ENCODE data around the gene ZNF75A. TPM values are rescaled to one million over a fixed set of nuclear protein-coding genes. Genes with fewer than 3 reads are reported as not detected.
"Not testable (repeated sequence)": the region's sequence is repeated elsewhere in the genome, so short reads cannot be mapped to it uniquely, and the experiment has no call there.

ZNF75A gene
- total and polyA plus RNA-seq, 2 of the 4 experiments (the other 2 are of a cell fraction): 14.6 to 15.4 TPM

DNA sequence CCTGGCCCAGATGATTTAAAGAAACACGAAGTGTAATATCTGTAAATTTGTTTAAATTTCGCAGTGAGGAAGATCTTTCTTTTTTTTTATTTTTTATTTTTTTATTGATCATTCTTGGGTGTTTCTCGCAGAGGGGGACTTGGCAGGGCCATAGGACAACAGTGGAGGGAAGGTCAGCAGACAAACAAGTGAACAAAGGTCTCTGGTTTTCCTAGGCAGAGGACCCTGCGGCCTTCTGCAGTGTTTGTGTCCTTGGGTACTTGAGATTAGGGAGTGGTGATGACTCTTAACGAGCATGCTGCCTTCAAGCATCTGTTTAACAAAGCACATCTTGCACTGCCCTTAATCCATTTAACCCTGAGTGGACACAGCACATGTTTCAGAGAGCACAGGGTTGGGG, 34.6 kb upstream of the ZNF75A start:
- H4K91ac ChIP-seq (ENCODE audit: insufficient read depth, low read depth, low read length); H3K4me2 ChIP-seq (ENCODE audit: low read depth, low read length); H3K9me3 ChIP-seq (ENCODE audit: control insufficient read depth, insufficient read depth, low read length); H2BK120ac ChIP-seq (ENCODE audit: low read depth, low read length); H2BK15ac ChIP-seq (ENCODE audit: low read depth, low read length); H2BK20ac ChIP-seq (ENCODE audit: low read depth, low read length); H3K27me3 ChIP-seq (ENCODE audit: control insufficient read depth, insufficient read depth, low read length); H2AK5ac ChIP-seq (ENCODE audit: low read depth, low read length); H3K9me1 ChIP-seq (ENCODE audit: insufficient read depth, low read length); in situ Hi-C loops (cut with MboI; ENCODE audit: low sequenced_read_pairs); H2AFZ ChIP-seq (replicated peaks; ENCODE audit: low read length, poor library complexity); H3K9ac ChIP-seq (ENCODE audit: low read depth, low read length); H3K4ac ChIP-seq (ENCODE audit: low read depth, low read length); dilution Hi-C loops (cut with HindIII; ENCODE audit: low sequenced_read_pairs, unreplicated experiment); H3K36me3 ChIP-seq (ENCODE audit: control insufficient read depth, insufficient read depth, low read length); H3K27ac ChIP-seq (ENCODE audit: insufficient read depth, low read length); H2BK5ac ChIP-seq (ENCODE audit: low read depth, low read length, poor library complexity, severe bottlenecking); H4K20me1 ChIP-seq (ENCODE audit: insufficient read depth, low read length); DNase-seq; H3K56ac ChIP-seq (ENCODE audit: extremely low read depth, insufficient read depth, low read length); H3K23ac ChIP-seq (ENCODE audit: low read depth, low read length); H2AK9ac ChIP-seq (replicated peaks; ENCODE audit: low read depth, low read length, poor library complexity); CTCF ChIA-PET; H3K14ac ChIP-seq (replicated peaks; ENCODE audit: low read depth, low read length); H4K5ac ChIP-seq (ENCODE audit: low read depth, low read length); H3K4me3 ChIP-seq (ENCODE audit: insufficient read depth, low read depth, low read length); H4K8ac ChIP-seq (ENCODE audit: low read depth in 2 of 2, low read length in 2 of 2); BruUV-seq (replicated peaks); H3K79me1 ChIP-seq (ENCODE audit: low read depth in 1 of 2, low read length in 2 of 2); ATAC-seq (ENCODE audit: low read depth); H3K4me1 ChIP-seq (ENCODE audit: control insufficient read depth, insufficient read depth, low read length); H3K18ac ChIP-seq (ENCODE audit: low read depth, low read length); intact Hi-C loops (cut with micrococcal nuclease): not testable (repeated sequence)
- POLR2A ChIA-PET (ENCODE audit: unreplicated experiment): interaction anchor here (0.6 kb wide), 1 partner anchor 37 kb away, joined by 7 read pairs; no protein-coding TSS in a partner anchor
- no CpG with 5 or more reads among the region's 5 CpGs for WGBS, 2 experiments (ENCODE audit: extremely low coverage in 2 of 2, insufficient read length in 1 of 2)

GRCh38 chr16:3271281-3271680, 34.0 kb upstream of the ZNF75A start:
- H3K9me1 ChIP-seq (ENCODE audit: insufficient read depth, low read length); H4K20me1 ChIP-seq (ENCODE audit: insufficient read depth, low read length); H3K23ac ChIP-seq (ENCODE audit: low read depth, low read length); H2AFZ ChIP-seq (replicated peaks; ENCODE audit: low read length, poor library complexity); H3K4ac ChIP-seq (ENCODE audit: low read depth, low read length); in situ Hi-C loops (cut with MboI; ENCODE audit: low sequenced_read_pairs); H2AK5ac ChIP-seq (ENCODE audit: low read depth, low read length); H3K56ac ChIP-seq (ENCODE audit: extremely low read depth, insufficient read depth, low read length); BruUV-seq (replicated peaks); H3K4me1 ChIP-seq (ENCODE audit: control insufficient read depth, insufficient read depth, low read length); H2BK120ac ChIP-seq (ENCODE audit: low read depth, low read length); H2AK9ac ChIP-seq (replicated peaks; ENCODE audit: low read depth, low read length, poor library complexity); H2BK15ac ChIP-seq (ENCODE audit: low read depth, low read length); H3K9me3 ChIP-seq (ENCODE audit: control insufficient read depth, insufficient read depth, low read length); H3K36me3 ChIP-seq (ENCODE audit: control insufficient read depth, insufficient read depth, low read length); intact Hi-C loops (cut with micrococcal nuclease); H3K27ac ChIP-seq (ENCODE audit: insufficient read depth, low read length); H3K4me2 ChIP-seq (ENCODE audit: low read depth, low read length); DNase-seq; H4K8ac ChIP-seq (ENCODE audit: low read depth in 2 of 2, low read length in 2 of 2); H3K14ac ChIP-seq (replicated peaks; ENCODE audit: low read depth, low read length); H2BK5ac ChIP-seq (ENCODE audit: low read depth, low read length, poor library complexity, severe bottlenecking); H3K4me3 ChIP-seq (ENCODE audit: insufficient read depth, low read depth, low read length); H2BK20ac ChIP-seq (ENCODE audit: low read depth, low read length); H3K9ac ChIP-seq (ENCODE audit: low read depth, low read length); ATAC-seq (ENCODE audit: low read depth); dilution Hi-C loops (cut with HindIII; ENCODE audit: low sequenced_read_pairs, unreplicated experiment); H4K91ac ChIP-seq (ENCODE audit: insufficient read depth, low read depth, low read length); H4K5ac ChIP-seq (ENCODE audit: low read depth, low read length); CTCF ChIA-PET; H3K27me3 ChIP-seq (ENCODE audit: control insufficient read depth, insufficient read depth, low read length); H3K18ac ChIP-seq (ENCODE audit: low read depth, low read length); H3K79me1 ChIP-seq (ENCODE audit: low read depth in 1 of 2, low read length in 2 of 2); POLR2A ChIA-PET (ENCODE audit: unreplicated experiment): not testable (repeated sequence)
- 80% methylated on average over 2 of the region's 22 CpGs; no CpG with 5 or more reads in 1 of the 2 experiments for WGBS, 2 experiments (ENCODE audit: extremely low coverage in 2 of 2, insufficient read length in 1 of 2)

All from IMR-90 (cell line).